GM12878 (cell line): ENCODE results near the gene ZC3H7B. TPM values are rescaled to one million over a fixed set of nuclear protein-coding genes. Genes with fewer than 3 reads are reported as not detected.

Source experiments
- ATAC-seq: fragments of 200-7000 bp; cut with Tn5 transposase; 3 replicates; pipeline ENCODE4 v1.9.1; 2020; ENCODE audit warnings: mild to moderate bottlenecking, moderate library complexity
- BruUV-seq: library from RNA; stranded (reverse); fragments of 400-500 nt; replicated peaks from 2 replicates; lab custom pipeline; 2021; lab: Mats Ljungman, UMichigan
- CTCF ChIA-PET: fragments of 300-600 bp; sonication (Branson Sonifier 250); formaldehyde crosslinking; extraction: SDS; loops from one replicate; lab custom pipeline; 2021; ENCODE audit warnings: inconsistent platforms; lab: Yijun Ruan, JAX
- POLR2A ChIA-PET: fragments of 350-600 bp; formaldehyde crosslinking; extraction: SDS; loops from one replicate; lab custom pipeline; 2021; ENCODE audit warnings: inconsistent platforms; lab: Charles Lee
- RAD21 ChIA-PET: fragments of 300-600 bp; sonication (Branson Sonifier 250); formaldehyde crosslinking; loops from one replicate; lab custom pipeline; 2023; ENCODE audit warnings: antibody characterized with exemption; ENCODE audit not compliant: unreplicated experiment; lab: Charles Lee
- SMC1A ChIA-PET: fragments of 300-600 bp; sonication (Branson Sonifier 250); formaldehyde crosslinking; loops from one replicate; lab custom pipeline; 2023; ENCODE audit not compliant: unreplicated experiment, uncharacterized antibody; lab: Charles Lee
- DNase-seq: peaks from one replicate; pipeline ENCODE4 v3.0.0-alpha.2; 2011; ENCODE audit warnings: low read depth, low spot score
- FAIRE-seq: peaks from 3 replicates; lab custom pipeline; 2011; peaks lifted over from hg19 to GRCh38; lab: Jason Lieb, UNC
- H2AFZ ChIP-seq: 2 replicates; pipeline ENCODE4 v1.6.0; 2011; ENCODE audit warnings: low read depth, low read length, control low read depth; ENCODE audit not compliant: control insufficient read depth
- H3K27ac ChIP-seq: 2 replicates; pipeline ENCODE4 v1.5.1; 2011; ENCODE audit warnings: control low read depth; ENCODE audit not compliant: control insufficient read depth, insufficient read depth
- H3K27me3 ChIP-seq, 2 experiments: replicated peaks in 1 of 2; 2 replicates each; pipeline versions ENCODE4 v1.6.0 to v1.6.1; 2011; ENCODE audit warnings: low read length in 1 of 2; ENCODE audit not compliant: control insufficient read depth in 2 of 2, insufficient read depth in 2 of 2
- H3K36me3 ChIP-seq, 2 experiments: 2 replicates each; pipeline ENCODE4 v1.5.1; 2011; ENCODE audit warnings: low read length in 1 of 2; ENCODE audit not compliant: control insufficient read depth in 2 of 2, insufficient read depth in 2 of 2
- H3K4me1 ChIP-seq: 2 replicates; pipeline ENCODE4 v1.6.1; 2011; ENCODE audit warnings: mild to moderate bottlenecking, low read length, moderate library complexity, mixed read lengths; ENCODE audit not compliant: control insufficient read depth, insufficient read depth
- H3K4me2 ChIP-seq: 2 replicates; pipeline ENCODE4 v1.6.0; 2011; ENCODE audit warnings: control low read depth; ENCODE audit not compliant: control insufficient read depth, insufficient read depth
- H3K4me3 ChIP-seq: fragments of 200-600 bp; sonication (generic); 2 replicates; pipeline ENCODE4 v1.5.1; 2016
- H3K79me2 ChIP-seq: 2 replicates; pipeline ENCODE4 v1.6.0; 2011; ENCODE audit warnings: low read length; ENCODE audit not compliant: control insufficient read depth, insufficient read depth
- H3K9ac ChIP-seq: 2 replicates; pipeline ENCODE4 v1.8.0; 2011; ENCODE audit warnings: low read length, control low read depth, mixed read lengths; ENCODE audit not compliant: control insufficient read depth, insufficient read depth
- H3K9me3 ChIP-seq: replicated peaks from 3 replicates; pipeline ENCODE4 v1.5.1; 2011; ENCODE audit warnings: mild to moderate bottlenecking, low read length; ENCODE audit not compliant: control insufficient read depth, insufficient read depth
- H4K20me1 ChIP-seq: 2 replicates; pipeline ENCODE4 v1.6.0; 2011; ENCODE audit not compliant: control insufficient read depth, insufficient read depth
- BCLAF1 ChIP-seq: fragments of 450-650 bp; IDR thresholded peaks from 2 replicates; pipeline ENCODE4 v1.6.1; 2017; ENCODE audit warnings: antibody characterized with exemption, mild to moderate bottlenecking, moderate library complexity
- BHLHE40 ChIP-seq, 2 experiments: fragments of 450-650 bp in 1 of 2; IDR thresholded peaks; 2 replicates each; pipeline ENCODE4 v1.6.1; 2011 to 2017; ENCODE audit warnings: low read depth in 2 of 2, borderline replicate concordance in 1 of 2, improper control_type of control experiment in 1 of 2, low read length in 1 of 2, mild to moderate bottlenecking in 1 of 2
- CTCF ChIP-seq, 3 experiments: IDR thresholded peaks in 2 of 3; conservative IDR thresholded peaks in 1 of 3; 2 replicates each; pipeline ENCODE4 v1.5.1; 2011; ENCODE audit warnings: low read depth in 3 of 3, low read length in 3 of 3, mild to moderate bottlenecking in 3 of 3, control low read depth in 2 of 3, moderate library complexity in 2 of 3, inconsistent platforms in 1 of 3, mixed read lengths in 1 of 3; ENCODE audit not compliant: control insufficient read depth in 2 of 3, insufficient read depth in 1 of 3; ENCODE audit errors: extremely low read depth in 1 of 3
- GABPA ChIP-seq: IDR thresholded peaks from 2 replicates; pipeline ENCODE4 v1.6.1; 2014; ENCODE audit warnings: antibody characterized with exemption, low read depth, mild to moderate bottlenecking, inconsistent platforms
- MTA2 ChIP-seq: fragments of 450-650 bp; IDR thresholded peaks from 2 replicates; pipeline ENCODE4 v1.6.1; 2016; ENCODE audit warnings: low read depth, mild to moderate bottlenecking, moderate library complexity
- NFYB ChIP-seq: IDR thresholded peaks from 2 replicates; pipeline ENCODE4 v1.6.1; 2011; ENCODE audit warnings: low read depth, mild to moderate bottlenecking, low read length, improper control_type of control experiment, moderate library complexity; ENCODE audit not compliant: insufficient read depth
- SMAD5 ChIP-seq: IDR thresholded peaks from 2 replicates; pipeline ENCODE4 v1.6.1; 2016; ENCODE audit warnings: antibody characterized with exemption, low read depth
- USF1 ChIP-seq: IDR thresholded peaks from 2 replicates; pipeline ENCODE4 v1.6.1; 2011; ENCODE audit warnings: borderline replicate concordance, low read depth, mild to moderate bottlenecking, moderate library complexity, mixed read lengths, low read length; ENCODE audit not compliant: insufficient read depth; ENCODE audit errors: extremely low read length
- ZNF24 ChIP-seq: fragments of 450-650 bp; IDR thresholded peaks from 2 replicates; pipeline ENCODE4 v1.6.1; 2017; ENCODE audit warnings: antibody characterized with exemption, mild to moderate bottlenecking
- WGBS: methylation state at CpG from one replicate; pipeline ENCODE4 v1.1.6; 2016; ENCODE audit warnings: low lambda C conversion rate; ENCODE audit not compliant: insufficient replicate concordance, insufficient coverage; ENCODE audit errors: missing lambda C conversion rate; 5-methylcytosine and 5-hydroxymethylcytosine counted together
- in situ Hi-C: fragments of 300-500 bp; cut with MboI; formaldehyde crosslinking; loops from 9 replicates; pipeline ENCODE4 v1.14.3; 2018; ENCODE audit warnings: mixed read lengths
- intact Hi-C: fragments of 100-400 bp; cut with micrococcal nuclease; formaldehyde crosslinking; loops from one replicate; pipeline ENCODE4 v1.14.2; 2022; ENCODE audit not compliant: unreplicated experiment
- polyA plus RNA-seq, 11 experiments: library from polyadenylated mRNA; depleted of rRNA in 4 of 11; unstranded in 6 of 11; stranded (reverse) in 5 of 11; fragments of >200 nt; fragmentation: Nextera tagmentation in 4 of 11; fragmentation: Illumina TruSeq in 1 of 11; extraction: Ambion mirVana in 4 of 11; extraction: Trizol in 1 of 11; gene quantifications; 1 replicate in 1 of 11; 2 replicates in 10 of 11; pipeline versions ENCODE4 v1.2.1 to v1.2.3, GENCODE V29; 2011 to 2016; ENCODE audit warnings: inconsistent platforms in 2 of 11, missing spikeins in 2 of 11, low read depth in 1 of 11
- total RNA-seq, 4 experiments: library from RNA; depleted of rRNA in 3 of 4; stranded (reverse); fragments of >200 nt in 3 of 4; fragmentation: Illumina TruSeq in 1 of 4; extraction: Trizol in 1 of 4; gene quantifications; 2 replicates each; pipeline versions ENCODE4 v1.2.1 to v1.2.3, GENCODE V29; 2013 to 2021

ZC3H7B gene
- total and polyA plus RNA-seq, 10 of the 15 experiments (the other 5 are each of a cell fraction or from before 2014, with no cell fraction given) = 0.26 to 52.3 (median 22.4) TPM

- Histone ChIP-seq H3K9ac (no peak overlapping the region), H2AFZ (no peak overlapping the region), H3K9me3 (no peaks in the 10 kb centered on the region), H3K79me2 (no peaks in the 10 kb centered on the region), H3K36me3 (no peaks in the 10 kb centered on the region), H4K20me1 (no peaks in the 10 kb centered on the region), H3K27ac (no peak overlapping the region), H3K4me2 (no peak overlapping the region), H3K4me3 (no peak overlapping the region), H3K27me3 (peaks cover 0 to 3% of the 10 kb centered on the region in 2 experiments; a peak in 1 of 4 replicates), H3K4me1 (no peaks in the 10 kb centered on the region)
- ChIA-PET CTCF (interaction anchor here (1.5 kb wide), 1 partner anchor 37 kb away, joined by 3 read pairs; no protein-coding TSS in a partner anchor), RAD21 (no interaction called here), POLR2A (no interaction called here), SMC1A (no interaction called here)
- no peak for DNase-seq
- in situ Hi-C loops = no loop called here
- FAIRE-seq = no peak
- 10% methylated on average over 14 of the region's 21 CpGs for WGBS
- BruUV-seq = no TSS peak
- peak; percentile 57 for ATAC-seq
- no peak for TF ChIP-seq BCLAF1
- TF ChIP-seq USF1 = peak; percentile 72
- no peak for TF ChIP-seq MTA2
- TF ChIP-seq ZNF24 = no peak
- no peak for TF ChIP-seq GABPA
- peak; percentile 54; the same call in 1 of the 2 replicates for TF ChIP-seq NFYB
- 0 out of 4 replicates have a peak, but pooled peaks of 1 of the 2 experiments have one; percentile 11 for TF ChIP-seq BHLHE40 (IDR thresholded peaks at IDR 0.05; ENCODE audit: borderline replicate concordance in 1 of 2, low read depth in 2 of 2, low read length in 1 of 2)
- TF ChIP-seq SMAD5 = no peak
- TF ChIP-seq CTCF (IDR thresholded peaks at IDR 0.05 in 2 of 3, conservative IDR thresholded peaks at IDR 0.05 in 1 of 3; ENCODE audit: control insufficient read depth in 2 of 3, extremely low read depth in 1 of 3, insufficient read depth in 1 of 3, low read depth in 3 of 3, low read length in 3 of 3) = no peak
- intact Hi-C loops = no loop called here
These were observed 65.8 kb downstream of the ZC3H7B start for GRCh38 chr22:41367039-41367679.
